ENCODE data around the gene NSL1. TPM values are rescaled to one million over a fixed set of nuclear protein-coding genes. Genes with fewer than 3 reads are reported as not detected.
"Not testable (repeated sequence)": the region's sequence is repeated elsewhere in the genome, so short reads cannot be mapped to it uniquely, and the experiment has no call there.

The NSL1 gene, protein sequence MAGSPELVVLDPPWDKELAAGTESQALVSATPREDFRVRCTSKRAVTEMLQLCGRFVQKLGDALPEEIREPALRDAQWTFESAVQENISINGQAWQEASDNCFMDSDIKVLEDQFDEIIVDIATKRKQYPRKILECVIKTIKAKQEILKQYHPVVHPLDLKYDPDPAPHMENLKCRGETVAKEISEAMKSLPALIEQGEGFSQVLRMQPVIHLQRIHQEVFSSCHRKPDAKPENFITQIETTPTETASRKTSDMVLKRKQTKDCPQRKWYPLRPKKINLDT
- total RNA-seq (10 to 100 TPM; 24.2 to 37.8 (median 29.7) TPM), total RNA-seq (14.2 to 61.0 (median 37.6) reads per million in 29 experiments)
- 36.1 TPM for total RNA-seq (2013)

DNA sequence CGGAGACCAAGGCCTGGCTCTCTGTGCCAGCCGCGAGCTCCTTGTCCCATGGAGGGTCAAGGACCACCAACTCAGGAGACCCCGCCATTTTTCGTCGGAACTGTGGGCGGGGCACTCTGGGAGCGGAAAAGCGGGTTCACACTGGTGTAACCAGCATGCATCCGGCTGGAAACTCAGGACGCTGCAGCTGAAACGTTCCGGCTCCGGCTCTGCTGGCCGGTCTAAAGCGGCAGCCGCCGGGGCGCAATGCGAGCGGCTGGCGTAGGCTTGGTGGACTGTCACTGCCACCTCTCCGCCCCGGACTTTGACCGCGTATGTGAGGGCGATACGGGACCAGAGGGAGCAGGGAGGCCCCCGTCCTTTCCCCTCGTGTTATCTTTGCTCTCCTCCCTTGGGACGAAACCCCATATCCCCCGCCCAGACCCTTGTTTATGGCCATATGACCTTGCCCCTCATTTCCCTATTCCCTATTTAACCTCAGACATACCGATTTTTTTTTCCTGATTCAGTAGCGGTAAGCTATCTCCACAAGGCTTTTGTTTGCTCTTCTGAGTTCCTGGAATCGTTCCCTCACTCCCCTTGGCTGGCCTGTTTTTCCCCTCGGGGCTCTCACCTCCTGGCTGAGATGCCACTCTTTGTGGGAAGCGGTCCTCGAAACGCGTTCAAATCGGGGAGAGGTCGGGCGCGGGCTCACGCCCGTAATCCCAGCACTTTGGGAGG is at the start of gene NSL1, which contains the start of gene TATDN3:
NSL1 (minus strand) TSS at position 102 of the 720 bp plus-strand sequence; CDS start at position 88, 14 bp downstream.
TATDN3 (plus strand) TSS at position 219 of the 720 bp plus-strand sequence; CDS start at position 247, 28 bp downstream.
- peak; percentile 71 to 98 (median 87) for DNase-seq
- H3K36me3 Mint-ChIP-seq = peaks cover 14% of the 10 kb centered on the region
- H3K27me3 Mint-ChIP-seq = no peaks in the 10 kb centered on the region
- POLR2A ChIA-PET = interaction anchor here (0.5 to 0.7 kb wide), 5 partner anchors 68 to 1836 kb away, joined by 3 to 7 read pairs (median 4); no protein-coding TSS in a partner anchor
- CTCF ChIA-PET = interaction anchor here (0.6 to 1.6 kb wide), 8 partner anchors 10 to 1555 kb away, joined by 3 to 8 read pairs (median 4); partner anchors contain the start of genes DTL (in 1 of the 2) and INTS7 (in 1 of the 2)
- WGBS (ENCODE audit: insufficient coverage) = under 1% methylated on average over 27 of the region's 46 CpGs
- Histone ChIP-seq H3K36me3 (ENCODE audit: control insufficient read depth in 2 of 2, extremely low read depth in 1 of 2, insufficient read depth in 1 of 2, low read length in 1 of 2) (peaks cover 0 to 5% of the 10 kb centered on the region in 2 donors), H3K27me3 (replicated peaks in 1 of 2; ENCODE audit: control insufficient read depth in 2 of 2, extremely low read depth in 1 of 2, insufficient read depth in 2 of 2, low read length in 1 of 2) (no peaks in the 10 kb centered on the region), H3K9me3 (no peaks in the 10 kb centered on the region), H3K4me1 (ENCODE audit: control insufficient read depth in 1 of 2, extremely low read depth in 1 of 2, insufficient read depth in 2 of 2, low read length in 2 of 2) (peaks cover 15 to 37% of the 10 kb centered on the region in 2 experiments), H3K27ac (ENCODE audit: low read length) (peak within 1 kb of the TSS; percentile 82), H3K4me3 (ENCODE audit: control insufficient read depth in 1 of 2, extremely low read depth in 1 of 2, low read length in 1 of 2) (peak within 1 kb of the TSS; percentile 81 to 100)
- peak within 1 kb of the TSS; percentile 93 to 96 for H3K27ac Mint-ChIP-seq
- peak; percentile 89 to 92 (median 91) for ATAC-seq (replicated peaks in 1 of 4)
- peak within 1 kb of the TSS; percentile 98 for H3K4me3 Mint-ChIP-seq
- H3K9me3 Mint-ChIP-seq = no peaks in the 10 kb centered on the region
- peaks cover 41 to 53% (median 52%) of the 10 kb centered on the region in 3 donors for H3K4me1 Mint-ChIP-seq

GRCh38 chr1:212838145-212838544 is 46.6 kb upstream of the NSL1 start:
- 100% methylated on average over 2 of the region's 5 CpGs for WGBS (ENCODE audit: insufficient coverage)
- DNase-seq (no peak), ATAC-seq (replicated peaks in 1 of 4) (no peak)
- H3K4me3 ChIP-seq (ENCODE audit: control insufficient read depth in 1 of 2, extremely low read depth in 1 of 2, low read length in 1 of 2) = no peak overlapping the region
- ChIA-PET CTCF (no interaction called here), POLR2A (no interaction called here)
- Mint-ChIP-seq H3K36me3 (no peaks in the 10 kb centered on the region), H3K27me3 (no peaks in the 10 kb centered on the region), H3K4me3 (no peak overlapping the region), H3K9me3 (no peaks in the 10 kb centered on the region), H3K4me1 (peaks cover 0 to 9% (median 4%) of the 10 kb centered on the region in 3 donors), H3K27ac (no peak overlapping the region)
- H3K9me3 ChIP-seq = no peaks in the 10 kb centered on the region
- no peak overlapping the region for H3K27ac ChIP-seq (ENCODE audit: low read length)
- H3K4me1 ChIP-seq (ENCODE audit: control insufficient read depth in 1 of 2, extremely low read depth in 1 of 2, insufficient read depth in 2 of 2, low read length in 2 of 2) = peaks cover 0 to 5% of the 10 kb centered on the region in 2 experiments
- no peaks in the 10 kb centered on the region for H3K36me3 ChIP-seq (ENCODE audit: control insufficient read depth in 2 of 2, extremely low read depth in 1 of 2, insufficient read depth in 1 of 2, low read length in 1 of 2)
- H3K27me3 ChIP-seq (replicated peaks in 1 of 2; ENCODE audit: control insufficient read depth in 2 of 2, extremely low read depth in 1 of 2, insufficient read depth in 2 of 2, low read length in 1 of 2) = no peaks in the 10 kb centered on the region

DNA sequence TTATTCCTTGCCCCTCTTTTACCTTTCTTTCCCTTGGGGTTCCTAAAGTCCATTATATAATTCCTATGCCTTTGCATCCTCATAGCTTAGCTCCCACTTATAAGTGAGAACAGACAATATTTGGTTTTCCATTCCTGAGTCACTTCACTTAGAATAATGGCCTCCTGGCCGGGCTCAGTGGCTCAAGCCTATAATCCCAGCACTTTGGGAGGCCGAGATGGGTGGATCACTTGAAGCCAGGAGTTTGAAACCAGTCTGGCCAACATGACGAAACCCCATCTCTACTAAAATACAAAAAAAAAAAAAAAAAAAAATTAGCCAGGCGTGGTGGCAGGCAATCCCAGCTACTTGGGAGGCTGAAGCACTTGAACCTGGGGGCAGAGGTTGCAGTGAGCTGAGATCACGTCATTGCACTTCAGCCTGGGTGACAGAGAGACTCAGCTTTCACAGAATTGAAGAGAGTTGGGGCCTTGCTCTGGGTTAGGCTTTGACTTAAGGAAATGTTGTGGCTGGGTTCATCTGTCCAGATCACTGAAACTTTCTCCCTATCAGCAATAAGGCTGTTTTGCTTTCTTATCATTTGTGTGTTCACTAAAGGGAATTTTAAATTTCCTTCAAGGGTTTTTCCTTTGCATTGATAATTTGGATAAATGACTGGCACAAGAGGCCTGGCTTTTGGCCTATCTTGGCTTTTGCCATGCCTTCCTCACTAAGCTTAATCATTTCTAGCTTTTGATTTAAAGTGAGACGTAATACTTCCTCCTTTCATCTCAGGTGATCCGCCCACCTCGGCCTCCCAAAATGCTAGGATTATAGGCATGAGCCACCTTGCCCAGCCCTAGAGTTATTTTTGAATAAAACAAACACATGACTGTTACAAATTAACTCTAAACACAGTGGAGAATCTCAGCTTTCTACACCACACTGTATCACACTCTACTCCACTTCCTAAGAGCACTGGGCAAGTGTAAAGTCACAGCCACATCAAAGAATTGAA is 41.9 kb upstream of the NSL1 start:
- H3K27ac Mint-ChIP-seq = not testable (repeated sequence)

GRCh38 chr1:212828395-212828794 is 36.8 kb upstream of the NSL1 start:
- H3K4me1 ChIP-seq (ENCODE audit: control insufficient read depth in 1 of 2, extremely low read depth in 1 of 2, insufficient read depth in 2 of 2, low read length in 2 of 2) = peaks cover 0 to under 1% of the 10 kb centered on the region in 2 experiments
- H3K36me3 ChIP-seq (ENCODE audit: control insufficient read depth in 2 of 2, extremely low read depth in 1 of 2, insufficient read depth in 1 of 2, low read length in 1 of 2) = no peaks in the 10 kb centered on the region
- WGBS (ENCODE audit: insufficient coverage) = 86% methylated on average over 1 of the region's 2 CpGs
- H3K36me3 Mint-ChIP-seq = peaks cover 6% of the 10 kb centered on the region
- H3K27ac ChIP-seq (ENCODE audit: low read length) = no peak overlapping the region
- H3K9me3 ChIP-seq = no peaks in the 10 kb centered on the region
- no peak overlapping the region for H3K4me3 Mint-ChIP-seq
- no peak overlapping the region for H3K4me3 ChIP-seq (ENCODE audit: control insufficient read depth in 1 of 2, extremely low read depth in 1 of 2, low read length in 1 of 2)
- CTCF ChIA-PET = no interaction called here
- POLR2A ChIA-PET = no interaction called here
- H3K27me3 Mint-ChIP-seq = peaks cover 3 to 6% of the 10 kb centered on the region in 2 donors
- H3K9me3 Mint-ChIP-seq = peaks cover 14 to 18% (median 18%) of the 10 kb centered on the region in 3 donors
- H3K4me1 Mint-ChIP-seq = peaks cover 0 to 3% (median 0%) of the 10 kb centered on the region in 3 donors
- no peak overlapping the region for H3K27ac Mint-ChIP-seq
- ATAC-seq (replicated peaks in 1 of 4) (no peak), DNase-seq (no peak)
- peaks cover 0 to 12% of the 10 kb centered on the region in 2 experiments for H3K27me3 ChIP-seq (replicated peaks in 1 of 2; ENCODE audit: control insufficient read depth in 2 of 2, extremely low read depth in 1 of 2, insufficient read depth in 2 of 2, low read length in 1 of 2)

More for the DNA sequence above, 41.9 kb upstream of the NSL1 start:
- H3K4me3 Mint-ChIP-seq; H3K9me3 Mint-ChIP-seq; POLR2A ChIA-PET; H3K9me3 ChIP-seq; H3K36me3 ChIP-seq (ENCODE audit: control insufficient read depth in 2 of 2, extremely low read depth in 1 of 2, insufficient read depth in 1 of 2, low read length in 1 of 2); H3K4me1 ChIP-seq (ENCODE audit: control insufficient read depth in 1 of 2, extremely low read depth in 1 of 2, insufficient read depth in 2 of 2, low read length in 2 of 2); ATAC-seq (replicated peaks in 1 of 4); H3K27me3 Mint-ChIP-seq; H3K4me3 ChIP-seq (ENCODE audit: control insufficient read depth in 1 of 2, extremely low read depth in 1 of 2, low read length in 1 of 2); H3K27me3 ChIP-seq (replicated peaks in 1 of 2; ENCODE audit: control insufficient read depth in 2 of 2, extremely low read depth in 1 of 2, insufficient read depth in 2 of 2, low read length in 1 of 2); H3K27ac ChIP-seq (ENCODE audit: low read length); H3K36me3 Mint-ChIP-seq: not testable (repeated sequence)
- H3K4me1 Mint-ChIP-seq = peaks cover 0 to 11% (median 4%) of the 10 kb centered on the region in 3 donors
- CTCF ChIA-PET = interaction anchor here in 1 of 2 donors (0.7 kb wide), 1 partner anchor 169 kb away, joined by 7 read pairs; no protein-coding TSS in a partner anchor
- peak in 1 of 35 experiments; percentile 8 for DNase-seq
- no CpG with 5 or more reads among the region's 8 CpGs for WGBS (ENCODE audit: insufficient coverage)

DNA sequence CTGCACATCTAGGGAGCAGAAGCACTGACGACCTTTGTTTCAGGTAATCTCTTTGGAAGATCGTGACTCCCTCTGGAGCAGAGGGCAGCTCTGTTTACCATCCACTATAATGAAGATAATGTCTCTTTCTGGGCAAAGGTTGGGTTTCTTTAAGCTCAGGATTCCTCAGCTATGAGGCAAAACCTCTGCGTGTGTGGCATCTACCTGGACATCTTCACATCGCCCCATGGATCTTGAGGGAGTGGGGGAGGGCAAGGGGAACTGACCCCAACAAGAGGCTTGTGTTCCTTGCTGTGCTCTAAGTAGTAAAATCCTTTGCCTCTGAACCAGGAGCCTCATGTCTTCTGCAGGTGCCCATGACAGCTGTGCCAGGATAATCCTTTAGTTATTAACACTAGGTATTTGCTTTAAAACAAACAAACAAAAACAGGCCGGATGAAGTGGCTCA is 36.3 kb upstream of the NSL1 start:
- Histone ChIP-seq H3K27me3 (replicated peaks in 1 of 2; ENCODE audit: control insufficient read depth in 2 of 2, extremely low read depth in 1 of 2, insufficient read depth in 2 of 2, low read length in 1 of 2) (peaks cover 0 to 12% of the 10 kb centered on the region in 2 experiments), H3K9me3 (no peaks in the 10 kb centered on the region), H3K36me3 (ENCODE audit: control insufficient read depth in 2 of 2, extremely low read depth in 1 of 2, insufficient read depth in 1 of 2, low read length in 1 of 2) (no peaks in the 10 kb centered on the region), H3K4me3 (ENCODE audit: control insufficient read depth in 1 of 2, extremely low read depth in 1 of 2, low read length in 1 of 2) (no peak overlapping the region), H3K27ac (ENCODE audit: low read length) (no peak overlapping the region), H3K4me1 (ENCODE audit: control insufficient read depth in 1 of 2, extremely low read depth in 1 of 2, insufficient read depth in 2 of 2, low read length in 2 of 2) (no peaks in the 10 kb centered on the region)
- CTCF ChIA-PET = no interaction called here
- Mint-ChIP-seq H3K9me3 (peaks cover 14 to 18% (median 18%) of the 10 kb centered on the region in 3 donors), H3K4me1 (peaks cover 0 to 3% (median 0%) of the 10 kb centered on the region in 3 donors), H3K27me3 (peaks cover 3 to 6% of the 10 kb centered on the region in 2 donors), H3K4me3 (no peak overlapping the region), H3K27ac (no peak overlapping the region), H3K36me3 (peaks cover 6% of the 10 kb centered on the region)
- ATAC-seq (replicated peaks in 1 of 4) (no peak), DNase-seq (no peak)
- POLR2A ChIA-PET = no interaction called here
- 60% methylated on average over 1 of the region's 5 CpGs for WGBS (ENCODE audit: insufficient coverage)

Measured in T-cell (primary cell).